ENCODE data around the gene DSCAML1. TPM values are rescaled to one million over a fixed set of nuclear protein-coding genes. Genes with fewer than 3 reads are reported as not detected.

The DSCAML1 gene
- total and polyA plus RNA-seq, 2 of the 8 experiments (the other 6 are each of a cell fraction or from before 2014, with no cell fraction given), result 0.19 to 0.24 TPM

GRCh38 chr11:117834068-117834810 lies 37.2 kb upstream of the DSCAML1 start:
- Histone ChIP-seq H3K36me3 (ENCODE audit: control insufficient read depth in 2 of 4, insufficient read depth in 4 of 4, low read length in 3 of 4) (no peaks in the 10 kb centered on the region; a peak in 1 of 8 replicates), H3K4ac (replicated peaks; ENCODE audit: insufficient read length, low read depth, low read length) (no peak overlapping the region), H4K91ac (replicated peaks; ENCODE audit: insufficient read length, low read length) (no peak overlapping the region), H4K8ac (ENCODE audit: extremely low read depth, insufficient read depth, low read length) (no peak overlapping the region), H3K9ac (replicated peaks in 1 of 4; ENCODE audit: extremely low read depth in 1 of 4, low read depth in 3 of 4, low read length in 3 of 4) (no peak overlapping the region), H4K5ac (ENCODE audit: insufficient read length, low read depth, low read length) (no peak overlapping the region), H3K4me3 (ENCODE audit: extremely low read depth in 1 of 4, insufficient read depth in 2 of 4, low read depth in 3 of 4, low read length in 4 of 4) (no peak overlapping the region), H3K27me3 (replicated peaks in 1 of 4; ENCODE audit: control insufficient read depth in 3 of 4, extremely low read depth in 1 of 4, insufficient read depth in 3 of 4, low read length in 3 of 4) (no peaks in the 10 kb centered on the region), H3K14ac (ENCODE audit: insufficient read length) (no peak overlapping the region), H2BK5ac (ENCODE audit: low read depth, low read length) (no peak overlapping the region), H3K4me1 (replicated peaks in 1 of 4; ENCODE audit: control insufficient read depth in 3 of 4, insufficient read depth in 4 of 4, low read length in 3 of 4) (peaks cover 0 to 8% (median 3%) of the 10 kb centered on the region in 4 experiments; a peak in 4 of 7 replicates), H2BK12ac (ENCODE audit: low read depth, low read length) (no peak overlapping the region), H3K23ac (ENCODE audit: insufficient read length) (no peak overlapping the region), H3K27ac (ENCODE audit: low read depth, low read length) (no peak overlapping the region), H2AK5ac (ENCODE audit: low read depth, low read length) (no peak overlapping the region), H3K9me3 (ENCODE audit: insufficient read depth in 2 of 2, low read depth in 1 of 2, low read length in 1 of 2) (no peaks in the 10 kb centered on the region), H2AFZ (ENCODE audit: low read length) (no peak overlapping the region), H3K79me2 (ENCODE audit: control insufficient read depth in 1 of 2, insufficient read depth in 2 of 2, low read length in 2 of 2) (no peaks in the 10 kb centered on the region), H3K4me2 (ENCODE audit: insufficient read depth in 1 of 2, low read depth in 2 of 2, low read length in 2 of 2) (no peak overlapping the region), H2BK15ac (ENCODE audit: low read length) (no peak overlapping the region), H2BK120ac (replicated peaks; ENCODE audit: low read depth, low read length) (no peak overlapping the region), H3K56ac (replicated peaks; ENCODE audit: insufficient read length, low read depth, low read length) (no peak overlapping the region), H4K20me1 (replicated peaks in 1 of 2; ENCODE audit: control insufficient read depth in 1 of 2, insufficient read depth in 2 of 2, low read length in 2 of 2) (no peaks in the 10 kb centered on the region), H3K18ac (ENCODE audit: extremely low read depth, low read length) (no peak overlapping the region), H3K79me1 (ENCODE audit: low read depth, low read length) (no peaks in the 10 kb centered on the region), H3K23me2 (ENCODE audit: low read depth, low read length) (no peaks in the 10 kb centered on the region; the same call in 1 of the 2 replicates), H2BK20ac (ENCODE audit: low read length) (no peak overlapping the region)
- 87% methylated on average over 6 of the region's 6 CpGs; no CpG with 5 or more reads in 1 of the 2 experiments for WGBS, 2 experiments (ENCODE audit: extremely low coverage in 1 of 2, insufficient coverage in 1 of 2, insufficient read length in 1 of 2, insufficient replicate concordance in 2 of 2, low coverage in 1 of 2, low lambda C conversion rate in 2 of 2, missing lambda C conversion rate in 1 of 2)
- DNase-seq (ENCODE audit: low read depth in 1 of 2, low spot score in 2 of 2) (no peak), FAIRE-seq (no peak)
- ChIA-PET CTCF (ENCODE audit: partially characterized antibody) (interaction anchor here (0.5 to 11.9 kb wide), 13 partner anchors 10 to 364 kb away, joined by 3 to 91 read pairs (median 4); partner anchors contain the start of gene FXYD2), POLR2A (ENCODE audit: partially characterized antibody) (no interaction called here)
- TF ChIP-seq GTF2F1 (IDR thresholded peaks at IDR 0.05; ENCODE audit: borderline replicate concordance, low read depth, low read length) (no peak), SIN3A (conservative IDR thresholded peaks at IDR 0.05 in 1 of 2, IDR thresholded peaks at IDR 0.05 in 1 of 2; ENCODE audit: low read depth in 1 of 2, low read length in 2 of 2) (no peak), ATF3 (IDR thresholded peaks at IDR 0.05; ENCODE audit: insufficient read depth, low read depth, low read length) (no peak), JUN (IDR thresholded peaks at IDR 0.05; ENCODE audit: low read depth, low read length) (no peak), HDAC2 (IDR thresholded peaks at IDR 0.05; ENCODE audit: borderline replicate concordance in 1 of 2, low read depth in 2 of 2, low read length in 2 of 2) (no peak), ZNF274 (IDR thresholded peaks at IDR 0.05; ENCODE audit: borderline replicate concordance, extremely low read depth, low read length) (no peak), SAP30 (IDR thresholded peaks at IDR 0.05; ENCODE audit: insufficient read depth, insufficient replicate concordance, low read length) (no peak), BACH1 (IDR thresholded peaks at IDR 0.05; ENCODE audit: low read length) (no peak), TBP (IDR thresholded peaks at IDR 0.05; ENCODE audit: low read depth, low read length) (no peak), KDM5A (IDR thresholded peaks at IDR 0.05; ENCODE audit: low read length) (no peak), CHD1 (IDR thresholded peaks at IDR 0.05; ENCODE audit: low read depth, low read length) (no peak)

Data from H1 (cell line).